GM19351 (cell line): ENCODE results near the gene SEMA3B.
"Not testable (repeated sequence)": the region's sequence is repeated elsewhere in the genome, so short reads cannot be mapped to it uniquely, and the experiment has no call there.

Source experiments
- ATAC-seq: cut with Tn5 transposase; IDR thresholded peaks from one replicate; pipeline ENCODE4 v1.9.1; 2021; ENCODE audit warnings: mild to moderate bottlenecking, moderate library complexity; ENCODE audit not compliant: unreplicated experiment

SEMA3B gene

DNA sequence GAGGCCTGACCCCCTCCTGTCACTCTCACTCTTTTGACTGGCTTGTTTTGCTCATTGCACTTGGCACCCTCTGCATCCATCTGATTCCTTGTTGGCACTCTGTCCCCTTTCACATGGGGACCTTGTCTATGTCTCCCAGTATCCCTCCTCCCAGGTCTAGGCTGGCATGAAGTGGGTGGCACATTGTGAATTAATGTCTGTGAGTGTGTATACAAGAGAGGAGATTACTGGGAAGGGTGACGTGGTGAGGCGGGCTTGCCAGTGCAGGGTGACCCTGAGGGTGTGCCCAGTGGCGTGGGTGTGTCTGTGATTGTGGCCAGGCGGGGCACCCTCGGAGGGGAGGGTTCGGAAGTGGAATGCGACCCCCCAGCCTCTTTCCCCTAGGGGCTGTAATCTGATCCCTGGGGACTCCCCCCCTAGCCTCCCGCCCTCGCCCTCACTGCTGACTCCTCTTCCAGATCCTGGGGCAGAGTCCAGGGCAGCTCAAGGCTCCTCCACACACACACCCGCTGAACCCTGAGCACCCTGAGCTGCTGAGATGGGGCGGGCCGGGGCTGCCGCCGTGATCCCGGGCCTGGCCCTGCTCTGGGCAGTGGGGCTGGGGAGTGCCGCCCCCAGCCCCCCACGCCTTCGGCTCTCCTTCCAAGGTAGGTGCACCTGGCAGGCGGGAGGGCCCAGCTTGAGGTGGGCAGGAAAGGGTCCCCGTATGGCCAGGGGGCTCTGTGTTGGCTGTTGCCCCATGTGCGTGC is at the start of gene SEMA3B:
Gene SEMA3B, plus strand, starts transcription at position 445 of the 749 bp plus-strand sequence. Its CDS starts 94 bp downstream, at position 539.
- ATAC-seq = no peak

DNA sequence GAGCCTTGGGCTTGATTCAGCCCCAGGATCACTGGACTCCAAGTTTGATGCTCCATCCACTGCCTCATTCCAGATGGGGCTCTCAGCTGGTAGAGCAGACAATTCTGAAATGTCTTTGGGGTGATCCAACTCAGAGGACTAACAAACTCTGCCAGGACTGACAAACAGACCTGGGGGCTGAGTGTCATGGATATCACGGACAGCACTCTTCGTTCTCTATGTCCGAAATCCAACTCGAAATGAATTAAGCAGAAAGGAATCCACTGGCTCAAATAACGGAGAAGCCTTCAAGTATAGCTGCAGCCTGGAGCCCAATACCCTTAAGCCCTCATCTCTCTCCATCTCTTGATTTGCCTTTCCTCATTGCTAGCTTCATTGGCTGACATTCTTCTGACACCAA is 49.7 kb upstream of the SEMA3B start:
- no peak for ATAC-seq

DNA sequence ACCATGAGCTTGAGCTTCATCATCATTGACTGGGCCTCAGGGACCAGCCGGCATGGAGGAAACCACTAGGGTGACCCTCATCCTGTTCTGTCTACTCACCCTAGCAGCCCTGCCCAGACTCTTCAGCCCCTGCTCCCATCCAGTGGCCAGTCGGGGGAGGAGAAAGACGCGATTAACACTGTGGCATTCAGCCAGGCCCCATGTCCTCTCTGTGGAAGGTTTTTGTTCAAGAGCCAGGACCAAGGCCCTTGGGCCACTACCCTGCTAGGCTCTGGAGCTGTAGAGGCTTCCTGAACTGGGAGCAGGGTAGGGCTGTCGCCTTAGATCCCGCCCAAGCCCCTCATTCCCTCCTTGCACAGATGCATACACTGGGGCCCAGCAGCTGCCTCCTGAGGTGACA is 48.8 kb upstream of the SEMA3B start:
- ATAC-seq = no peak

DNA sequence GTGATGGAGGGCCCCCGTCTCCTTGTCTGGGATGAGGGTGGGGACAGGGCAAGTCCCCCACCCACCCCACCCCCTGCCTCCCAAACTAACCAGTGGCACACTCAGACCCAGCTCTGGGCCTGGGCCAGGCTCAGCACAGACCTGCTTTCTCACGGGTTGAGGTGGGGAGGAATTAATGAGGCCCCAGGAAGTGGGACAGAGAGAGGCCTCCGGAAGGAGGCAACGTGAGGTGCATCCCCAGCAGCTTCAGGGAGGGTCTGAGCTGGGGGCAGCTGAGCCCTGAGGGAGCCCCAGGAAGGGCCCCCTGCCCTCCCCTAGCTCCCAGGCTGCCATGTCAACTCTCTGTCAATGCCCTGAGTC is 47.9 kb upstream of the SEMA3B start:
- ATAC-seq = no peak

DNA sequence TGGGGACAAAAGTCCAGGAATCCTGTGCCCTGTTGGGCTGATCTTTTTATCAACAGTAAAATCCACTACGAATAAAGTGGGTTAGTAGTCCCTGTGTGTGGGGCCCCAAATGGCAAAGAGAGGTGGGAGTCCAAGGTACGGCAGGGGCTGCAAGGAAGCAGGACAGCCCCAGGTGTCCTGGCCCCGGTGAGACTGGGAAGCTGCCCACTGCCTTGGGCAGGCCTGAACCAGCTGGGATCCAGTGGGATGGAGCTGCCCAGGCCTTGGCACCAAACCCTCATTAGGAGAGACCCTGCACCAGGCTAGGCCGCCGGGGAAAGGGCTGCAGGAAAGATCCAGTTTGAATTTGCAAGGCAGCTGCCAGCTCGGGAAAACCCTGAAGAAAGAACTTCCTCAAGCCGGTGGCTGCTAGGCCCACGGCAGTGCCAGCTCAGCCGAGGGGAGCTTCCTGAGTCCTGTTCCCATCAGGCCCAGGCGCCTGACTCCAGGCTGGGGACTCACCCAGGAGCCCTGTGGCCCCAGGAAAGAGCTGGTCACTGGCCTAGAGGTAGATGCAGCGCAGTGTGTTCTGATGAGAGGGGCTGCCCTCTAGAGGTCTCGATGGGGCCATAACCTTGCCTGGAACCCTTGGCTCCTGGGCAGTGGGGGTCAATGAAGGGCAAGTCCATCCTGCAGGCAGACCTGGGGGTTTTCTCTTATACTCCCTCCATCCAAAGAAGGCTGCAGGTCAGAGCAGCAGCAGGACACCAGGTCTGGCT is 47.4 kb upstream of the SEMA3B start:
- ATAC-seq = no peak

DNA sequence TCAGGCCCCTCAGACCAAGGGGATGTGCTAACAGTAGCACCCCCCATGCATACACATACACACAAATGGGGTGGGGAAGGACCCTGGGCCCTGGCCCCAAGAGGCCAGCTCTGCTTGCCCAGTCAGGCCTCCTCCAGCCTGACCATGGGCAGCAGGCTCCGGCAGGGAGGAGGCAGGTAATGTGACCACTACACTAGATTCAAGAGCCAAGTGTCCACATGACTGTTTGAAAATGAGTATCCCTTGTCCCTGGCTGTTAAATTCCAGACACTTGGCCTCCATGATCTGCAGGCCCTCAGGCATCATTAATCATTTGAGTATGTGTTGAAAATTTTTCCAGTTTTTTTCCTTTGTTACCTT is 46.8 kb upstream of the SEMA3B start:
- no peak for ATAC-seq

DNA sequence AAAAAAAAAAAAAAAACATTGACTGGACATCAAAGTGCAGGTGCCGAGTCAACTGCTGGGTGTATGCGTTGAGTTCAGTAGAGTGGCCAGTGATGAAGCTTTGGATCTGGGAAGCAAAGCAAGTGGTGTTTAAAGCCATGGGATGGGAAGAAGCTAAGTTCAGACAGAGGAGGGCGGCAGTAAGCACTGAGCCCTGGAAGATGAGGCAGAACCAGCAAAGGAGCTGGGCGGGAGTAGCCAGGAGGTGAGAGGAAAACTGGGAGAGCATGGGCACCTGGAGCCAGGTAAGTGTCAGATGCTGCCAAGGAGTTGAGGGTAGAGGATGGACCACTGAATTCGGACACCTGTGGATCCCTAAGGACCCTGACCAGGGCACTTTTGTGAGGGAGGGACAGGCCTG is 44.3 kb upstream of the SEMA3B start:
- no peak for ATAC-seq

DNA sequence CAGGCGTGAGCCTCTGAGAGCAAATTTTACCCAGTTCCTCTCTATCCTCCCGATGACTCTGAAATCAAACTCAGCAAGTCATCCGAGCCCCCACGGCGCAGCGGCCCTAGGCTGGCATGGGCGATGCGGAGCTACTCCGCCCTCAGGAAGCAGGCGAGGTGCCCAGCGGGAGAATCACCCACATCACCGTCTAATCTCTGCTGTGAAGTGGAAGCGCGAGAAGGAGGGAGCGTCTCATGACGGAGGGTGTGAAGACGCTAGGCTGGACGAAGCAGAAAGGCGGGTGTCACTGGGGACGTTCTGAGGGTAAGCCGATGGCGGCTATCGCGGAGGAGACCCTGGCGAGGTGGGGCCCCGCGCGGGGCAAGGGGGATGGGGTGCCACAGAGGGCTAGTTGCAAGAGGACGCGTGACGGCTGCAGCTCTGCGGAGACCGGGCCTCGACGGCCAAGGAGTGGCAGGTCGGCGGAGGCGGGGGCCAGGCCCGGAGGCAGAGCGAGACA is 42.0 kb upstream of the SEMA3B start:
- ATAC-seq = no peak

DNA sequence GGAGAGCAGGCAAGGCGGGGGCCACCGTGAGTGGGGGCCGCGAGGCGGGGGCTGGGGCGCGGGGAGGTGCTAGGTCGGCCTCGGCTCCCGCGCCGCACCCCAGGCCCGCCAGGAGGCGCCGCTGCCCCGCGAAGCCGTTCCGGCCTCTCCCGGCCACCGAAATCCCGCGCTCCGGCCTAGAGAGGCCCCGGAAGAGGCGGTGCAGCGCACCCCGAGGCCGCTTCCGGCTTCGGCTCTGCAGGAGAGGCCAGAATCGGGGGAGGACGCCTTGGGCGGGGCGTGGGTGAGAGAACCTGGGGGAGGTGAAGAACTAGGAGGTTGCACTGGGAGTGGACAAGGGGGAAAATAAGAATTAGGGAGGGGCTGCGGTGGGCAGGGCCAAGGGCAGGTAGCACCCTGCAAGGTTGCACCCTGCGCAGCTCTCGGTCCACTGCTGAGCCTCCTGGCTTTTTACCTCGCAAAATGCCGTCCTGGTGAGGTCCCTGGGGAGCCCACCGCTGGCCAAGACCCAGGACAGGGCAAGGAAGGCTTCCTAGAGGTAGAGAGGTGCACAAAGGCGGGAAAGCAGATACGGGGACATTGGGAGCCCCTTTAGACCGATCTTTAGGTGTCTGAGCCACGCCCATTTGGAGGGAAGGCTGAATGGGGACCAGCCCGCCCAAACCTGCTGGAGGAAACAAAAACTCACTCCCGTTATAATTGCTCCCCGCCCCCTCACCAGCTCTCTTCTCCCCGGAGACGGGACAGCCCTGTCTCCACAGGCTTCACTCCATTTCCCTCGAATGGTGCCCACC is 41.4 kb upstream of the SEMA3B start:
- peak; percentile 84 for ATAC-seq

DNA sequence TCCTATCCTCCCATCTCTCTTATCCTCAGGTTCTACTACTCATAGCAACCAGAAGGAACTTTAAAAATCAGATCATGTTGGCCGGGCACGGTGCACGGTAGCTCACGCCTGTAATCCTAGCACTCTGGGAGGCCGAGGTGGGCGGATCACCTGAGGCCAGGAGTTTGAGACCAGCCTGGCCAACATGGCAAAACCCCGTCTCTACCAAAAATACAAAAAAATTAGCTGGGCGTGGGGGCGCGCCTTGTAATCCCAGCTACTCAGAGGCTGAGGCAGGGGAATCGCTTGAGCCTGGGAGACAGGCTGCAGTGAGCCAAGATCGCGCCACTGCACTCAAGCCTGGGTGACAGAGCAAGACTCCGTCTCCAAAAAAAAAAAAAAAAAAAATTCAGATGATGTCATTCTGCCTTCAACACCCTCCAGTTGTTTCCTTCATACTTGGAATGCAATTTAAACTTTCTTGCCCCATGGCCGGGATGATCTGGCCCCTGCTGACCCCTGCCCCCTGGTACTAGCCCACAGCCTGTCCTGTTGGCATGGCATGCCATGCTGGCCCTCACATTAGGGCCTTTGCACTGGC is 40.7 kb upstream of the SEMA3B start:
- ATAC-seq = not testable (repeated sequence)

DNA sequence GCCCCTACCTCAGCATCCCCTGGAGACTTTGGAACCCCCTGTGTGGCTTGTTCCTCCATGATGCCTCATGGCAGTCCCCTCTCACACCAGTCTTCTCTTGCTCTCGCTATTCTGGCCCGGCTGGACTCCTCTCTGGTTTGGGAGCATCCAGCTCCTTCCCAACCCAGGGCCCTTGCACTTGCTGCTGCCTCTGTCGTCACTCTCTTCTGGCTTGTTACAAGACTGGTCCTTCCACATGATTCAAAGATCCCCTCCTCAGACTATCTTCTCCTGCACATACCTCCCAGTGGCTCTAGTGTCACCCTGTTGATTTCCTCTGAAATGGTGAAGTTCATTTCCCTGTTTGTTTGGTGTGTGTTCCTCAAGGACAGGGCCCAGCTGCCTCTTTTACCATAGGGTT is 39.5 kb upstream of the SEMA3B start:
- no peak for ATAC-seq

DNA sequence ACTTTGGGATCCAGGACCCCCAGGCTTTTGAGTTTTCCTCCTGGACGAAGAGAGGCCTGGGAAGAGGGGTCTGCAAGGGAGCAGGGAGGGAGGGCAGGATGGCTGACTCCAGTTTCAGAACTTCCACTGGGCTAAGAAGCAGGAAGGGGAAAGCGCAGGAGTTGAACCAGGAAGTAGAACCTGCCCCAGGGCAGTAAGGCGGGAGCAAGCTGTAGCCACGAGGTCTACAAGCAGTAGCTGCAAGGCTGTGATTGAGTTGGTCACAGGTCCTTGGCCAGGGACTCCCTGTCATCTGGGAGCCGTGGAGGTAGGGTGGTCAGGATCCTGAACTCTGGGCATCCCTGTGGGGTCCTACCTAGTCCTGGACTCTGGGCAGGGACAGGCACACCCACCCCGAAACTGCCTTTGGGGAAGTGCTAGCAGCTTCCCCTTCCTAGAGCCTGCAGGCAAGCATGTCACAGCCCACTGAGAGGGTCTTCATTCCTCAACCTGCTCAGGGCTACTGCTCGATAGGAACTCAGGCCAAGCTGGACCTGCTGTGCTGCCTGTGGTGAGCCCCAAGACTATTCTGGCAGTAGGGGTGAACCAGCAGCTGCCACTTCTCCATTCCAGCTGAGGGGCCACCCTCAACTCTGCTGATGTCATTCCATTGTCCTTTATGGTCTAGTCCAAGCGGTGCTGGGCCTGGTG is 38.7 kb upstream of the SEMA3B start:
- no peak for ATAC-seq

DNA sequence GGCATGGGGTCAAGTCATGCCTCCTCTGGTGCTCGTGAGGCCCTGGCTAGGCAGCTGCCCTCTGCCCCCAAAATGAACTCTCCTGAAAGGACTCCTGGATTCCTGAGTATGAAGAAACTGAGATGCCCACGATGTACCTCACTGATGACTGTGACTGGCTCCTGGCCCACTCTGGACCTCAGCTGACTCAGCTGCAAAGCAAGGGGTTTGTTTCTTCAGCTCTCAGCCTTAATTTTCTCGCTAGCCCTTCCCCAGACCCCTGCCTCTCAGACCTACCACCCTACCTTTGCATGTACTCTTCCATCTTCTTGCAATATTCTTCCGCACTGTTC is 38.2 kb upstream of the SEMA3B start:
- no peak for ATAC-seq

DNA sequence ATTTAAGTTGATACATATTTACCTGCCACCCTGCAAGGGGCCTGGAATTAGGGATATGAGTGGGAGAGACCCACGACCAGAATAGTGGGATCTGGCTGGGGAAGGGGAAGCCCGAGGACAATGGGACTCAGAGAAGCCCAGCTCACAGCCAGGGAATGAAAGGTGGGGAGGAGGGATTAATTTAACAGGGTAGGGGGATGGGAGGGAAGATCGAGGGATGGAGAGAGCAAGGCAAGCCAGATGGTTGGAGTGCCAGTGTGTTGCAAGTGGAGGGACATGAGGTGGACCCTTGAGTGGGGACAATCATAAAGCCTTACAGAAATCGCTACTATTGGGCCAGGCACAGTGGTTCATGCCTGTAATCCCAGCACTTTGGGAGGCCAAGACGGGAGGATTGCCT is 37.4 kb upstream of the SEMA3B start:
- no peak for ATAC-seq

DNA sequence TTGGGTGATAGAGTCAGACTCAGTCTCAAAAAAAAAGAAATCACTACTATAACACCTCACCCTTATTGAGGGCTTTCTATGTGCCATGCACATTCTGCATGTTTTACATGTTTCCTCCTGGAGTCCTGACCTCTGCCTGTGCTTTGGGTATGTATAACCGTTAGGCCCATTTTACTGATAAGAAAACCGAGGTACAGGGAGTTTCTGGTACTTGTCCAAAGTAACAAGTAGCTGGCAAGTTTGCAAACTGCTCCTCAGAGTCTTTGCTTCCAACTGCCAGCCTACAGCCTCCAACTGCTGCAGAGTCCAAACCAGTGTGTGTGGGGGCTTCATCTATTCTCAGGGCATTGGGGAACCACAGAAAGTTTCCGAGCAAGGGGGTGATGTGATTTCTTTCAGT is 36.6 kb upstream of the SEMA3B start:
- ATAC-seq = no peak

DNA sequence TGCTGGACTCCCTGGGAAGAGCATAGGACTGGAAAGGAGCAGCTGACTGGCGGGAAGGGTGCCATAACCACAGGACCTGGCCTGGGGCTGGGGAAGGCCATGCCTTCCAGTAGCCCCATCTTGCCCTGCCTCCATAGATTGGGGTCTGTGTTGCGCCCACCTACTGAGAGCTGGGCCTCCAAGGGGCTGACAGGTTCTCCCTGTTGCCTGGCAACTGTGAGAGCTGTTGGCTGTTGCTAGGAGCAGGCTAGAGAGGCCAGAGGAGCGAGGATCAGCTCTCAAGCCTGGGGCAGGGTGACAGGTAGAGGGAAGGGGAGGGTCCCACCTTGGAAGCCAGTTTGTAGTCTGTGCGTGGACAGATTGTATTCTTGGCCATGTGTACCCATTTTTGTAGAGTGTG is 35.8 kb upstream of the SEMA3B start:
- ATAC-seq = no peak

DNA sequence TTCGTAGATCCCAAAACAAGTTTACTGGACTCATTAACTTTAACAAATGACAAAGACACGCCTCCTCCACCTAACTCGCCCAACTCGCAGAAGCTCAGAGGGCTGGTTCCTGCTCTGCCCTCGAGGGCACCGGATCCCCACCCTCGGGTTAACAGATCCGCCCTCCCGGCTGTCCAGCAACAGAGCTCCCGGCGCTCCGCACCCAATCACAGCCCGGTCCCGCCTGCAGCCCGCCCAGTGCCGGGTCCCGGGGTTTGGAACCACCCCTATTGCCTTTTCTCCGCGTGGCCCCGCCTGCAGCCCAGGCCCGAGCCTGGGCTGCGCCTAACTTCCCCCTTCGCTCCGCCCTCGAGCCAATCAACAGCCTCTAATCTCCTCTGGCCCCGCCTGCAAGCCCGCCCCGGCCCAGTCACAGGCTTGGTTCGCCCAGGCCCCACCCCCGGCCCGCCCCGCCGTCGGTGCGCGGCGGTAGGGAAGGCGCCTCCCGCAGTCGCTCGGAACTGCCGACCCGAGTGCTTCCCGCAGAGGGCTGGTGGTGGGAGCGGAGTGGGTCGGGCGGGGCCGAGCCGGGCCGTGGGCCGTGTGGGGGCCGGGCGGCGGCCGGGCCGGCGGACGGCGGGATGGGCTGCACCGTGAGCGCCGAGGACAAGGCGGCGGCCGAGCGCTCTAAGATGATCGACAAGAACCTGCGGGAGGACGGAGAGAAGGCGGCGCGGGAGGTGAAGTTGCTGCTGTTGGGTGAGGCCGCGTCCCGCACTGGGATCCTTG is 33.0 kb upstream of the SEMA3B start, which contains the start of gene GNAI2:
Gene GNAI2, plus strand, starts transcription at position 489 of the 768 bp plus-strand sequence. Its CDS starts 132 bp downstream, at position 621.
- peak; percentile 95 for ATAC-seq

DNA sequence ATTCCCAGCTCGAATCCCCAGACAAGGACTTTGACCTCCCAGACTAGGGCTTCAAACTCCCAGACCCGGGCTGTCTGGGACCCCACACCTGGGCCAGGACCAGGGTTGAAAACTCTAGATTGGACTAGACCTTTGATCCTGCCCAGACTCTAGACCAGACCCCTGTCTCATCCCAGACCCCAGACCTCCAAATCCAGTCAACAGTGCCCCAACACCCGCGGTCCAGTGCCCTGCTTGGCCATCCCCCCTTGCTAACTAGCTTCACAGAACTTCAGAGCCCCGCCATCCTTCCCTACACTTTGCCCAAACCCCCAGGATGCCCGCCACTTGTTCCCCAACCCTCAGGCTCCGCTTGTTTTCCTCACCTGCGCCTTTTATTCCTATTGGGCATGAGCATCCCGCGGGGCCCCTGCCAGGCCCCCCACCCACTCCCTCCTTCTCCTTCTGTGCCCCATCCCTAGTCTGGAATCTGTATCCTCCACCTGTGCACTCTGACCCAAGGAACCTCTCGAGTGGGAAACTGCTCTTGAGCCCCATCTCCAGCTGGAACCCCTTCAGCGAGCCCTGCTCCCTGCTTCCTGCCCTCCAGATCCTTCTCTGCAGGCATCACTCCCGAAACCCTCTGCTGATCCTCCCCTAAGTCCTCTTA is 32.3 kb upstream of the SEMA3B start:
- no peak for ATAC-seq

DNA sequence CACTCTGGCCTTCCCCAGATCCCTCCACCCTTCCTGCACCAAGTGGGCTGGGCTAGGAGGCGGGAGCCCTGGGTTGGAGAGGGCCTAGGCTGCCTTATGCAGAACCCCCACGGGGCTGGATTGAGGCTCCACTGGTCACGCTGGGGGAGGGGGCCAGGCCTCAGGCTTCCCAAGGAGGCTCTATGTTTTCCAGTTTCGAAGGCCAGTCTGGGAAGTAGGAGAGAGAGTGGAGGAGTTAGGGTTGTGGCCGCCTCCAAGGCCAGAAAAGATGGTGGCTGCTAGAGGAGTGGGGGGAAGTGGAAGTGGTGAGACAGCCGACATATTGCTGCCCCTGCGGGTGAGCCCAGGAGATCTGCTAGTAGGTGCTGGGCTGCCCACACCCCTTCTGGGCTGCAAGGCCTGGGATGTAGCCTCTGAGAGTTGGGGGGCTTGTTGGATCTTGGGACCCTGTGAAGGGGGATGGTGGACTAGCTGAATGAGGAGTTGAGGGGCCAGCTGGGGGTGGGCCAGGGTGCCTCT is 31.8 kb upstream of the SEMA3B start:
- ATAC-seq = no peak
